Kidney epithelial cell (primary cell): ENCODE measurements around the gene TMUB1. TPM values are rescaled to one million over a fixed set of nuclear protein-coding genes. Genes with fewer than 3 reads are reported as not detected.

Experiments
- DNase-seq: peaks from one replicate; pipeline ENCODE4 v3.0.0-alpha.2; 2010; ENCODE audit warnings: low read depth
- H3K27me3 ChIP-seq: 2 replicates; pipeline ENCODE4 v1.6.0; 2011; ENCODE audit warnings: low read length; ENCODE audit not compliant: control insufficient read depth, insufficient read depth
- H3K36me3 ChIP-seq: 2 replicates; pipeline ENCODE4 v1.5.1; 2011; ENCODE audit warnings: low read length; ENCODE audit not compliant: control insufficient read depth, insufficient read depth
- H3K4me3 ChIP-seq: 2 replicates; pipeline ENCODE4 v1.5.1; 2011; ENCODE audit warnings: low read depth, mild to moderate bottlenecking, control low read depth, low read length
- total RNA-seq: library from RNA; depleted of rRNA; stranded (reverse); fragments of >200 nt; gene quantifications from 2 replicates; pipeline ENCODE4 v1.2.3, GENCODE V29; 2015
- TF ChIP-seq, protein P1 (sequence below): IDR thresholded peaks from 2 replicates; pipeline ENCODE4 v1.5.1; 2011; ENCODE audit warnings: mild to moderate bottlenecking, moderate library complexity, low read length, control low read depth, inconsistent platforms; ENCODE audit not compliant: insufficient read depth, poor library complexity, severe bottlenecking

TMUB1 gene
- total RNA-seq, 1 donor from 2014 or later, result 46.3 TPM

DNA sequence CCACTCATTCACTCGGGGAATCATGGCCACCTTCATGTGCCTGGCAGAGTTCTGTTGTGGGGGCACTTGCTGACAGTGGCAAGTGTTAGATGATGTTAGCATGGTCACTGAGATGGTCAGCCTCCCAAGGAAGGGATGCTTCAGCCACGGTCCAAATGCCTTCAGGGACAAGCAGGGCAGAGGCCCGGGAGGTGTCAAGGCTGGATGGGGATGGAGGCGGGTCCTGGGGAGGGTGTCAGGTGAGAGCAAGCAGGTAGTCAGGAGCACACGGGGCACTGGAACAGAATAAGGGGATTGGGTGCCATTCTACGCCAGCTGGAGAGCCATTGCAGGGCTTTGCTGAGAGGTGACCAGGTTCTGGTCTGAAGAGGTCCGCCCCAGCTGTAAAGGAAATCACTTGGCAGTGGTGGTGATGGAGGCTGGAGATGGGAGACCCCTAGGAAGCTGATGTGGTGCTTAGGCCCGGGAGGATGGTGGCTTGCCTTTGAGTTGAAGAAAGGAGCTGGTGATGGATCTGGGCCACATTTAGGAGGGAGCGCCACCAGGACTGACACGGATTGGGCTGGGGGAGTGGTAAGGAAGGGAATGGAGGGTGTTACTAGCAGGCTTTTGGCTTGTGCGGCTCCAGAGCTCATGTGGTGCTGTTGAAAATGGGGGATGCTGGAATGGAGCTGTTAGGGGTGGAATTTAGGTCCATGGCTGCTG is 27.1 kb upstream of the TMUB1 start:
- no peak for DNase-seq
- TF ChIP-seq, protein P1, sequence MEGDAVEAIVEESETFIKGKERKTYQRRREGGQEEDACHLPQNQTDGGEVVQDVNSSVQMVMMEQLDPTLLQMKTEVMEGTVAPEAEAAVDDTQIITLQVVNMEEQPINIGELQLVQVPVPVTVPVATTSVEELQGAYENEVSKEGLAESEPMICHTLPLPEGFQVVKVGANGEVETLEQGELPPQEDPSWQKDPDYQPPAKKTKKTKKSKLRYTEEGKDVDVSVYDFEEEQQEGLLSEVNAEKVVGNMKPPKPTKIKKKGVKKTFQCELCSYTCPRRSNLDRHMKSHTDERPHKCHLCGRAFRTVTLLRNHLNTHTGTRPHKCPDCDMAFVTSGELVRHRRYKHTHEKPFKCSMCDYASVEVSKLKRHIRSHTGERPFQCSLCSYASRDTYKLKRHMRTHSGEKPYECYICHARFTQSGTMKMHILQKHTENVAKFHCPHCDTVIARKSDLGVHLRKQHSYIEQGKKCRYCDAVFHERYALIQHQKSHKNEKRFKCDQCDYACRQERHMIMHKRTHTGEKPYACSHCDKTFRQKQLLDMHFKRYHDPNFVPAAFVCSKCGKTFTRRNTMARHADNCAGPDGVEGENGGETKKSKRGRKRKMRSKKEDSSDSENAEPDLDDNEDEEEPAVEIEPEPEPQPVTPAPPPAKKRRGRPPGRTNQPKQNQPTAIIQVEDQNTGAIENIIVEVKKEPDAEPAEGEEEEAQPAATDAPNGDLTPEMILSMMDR, result no peak
- H3K27me3 ChIP-seq, result no peaks in the 10 kb centered on the region
- no peaks in the 10 kb centered on the region for H3K36me3 ChIP-seq
- H3K4me3 ChIP-seq, result no peak overlapping the region

DNA sequence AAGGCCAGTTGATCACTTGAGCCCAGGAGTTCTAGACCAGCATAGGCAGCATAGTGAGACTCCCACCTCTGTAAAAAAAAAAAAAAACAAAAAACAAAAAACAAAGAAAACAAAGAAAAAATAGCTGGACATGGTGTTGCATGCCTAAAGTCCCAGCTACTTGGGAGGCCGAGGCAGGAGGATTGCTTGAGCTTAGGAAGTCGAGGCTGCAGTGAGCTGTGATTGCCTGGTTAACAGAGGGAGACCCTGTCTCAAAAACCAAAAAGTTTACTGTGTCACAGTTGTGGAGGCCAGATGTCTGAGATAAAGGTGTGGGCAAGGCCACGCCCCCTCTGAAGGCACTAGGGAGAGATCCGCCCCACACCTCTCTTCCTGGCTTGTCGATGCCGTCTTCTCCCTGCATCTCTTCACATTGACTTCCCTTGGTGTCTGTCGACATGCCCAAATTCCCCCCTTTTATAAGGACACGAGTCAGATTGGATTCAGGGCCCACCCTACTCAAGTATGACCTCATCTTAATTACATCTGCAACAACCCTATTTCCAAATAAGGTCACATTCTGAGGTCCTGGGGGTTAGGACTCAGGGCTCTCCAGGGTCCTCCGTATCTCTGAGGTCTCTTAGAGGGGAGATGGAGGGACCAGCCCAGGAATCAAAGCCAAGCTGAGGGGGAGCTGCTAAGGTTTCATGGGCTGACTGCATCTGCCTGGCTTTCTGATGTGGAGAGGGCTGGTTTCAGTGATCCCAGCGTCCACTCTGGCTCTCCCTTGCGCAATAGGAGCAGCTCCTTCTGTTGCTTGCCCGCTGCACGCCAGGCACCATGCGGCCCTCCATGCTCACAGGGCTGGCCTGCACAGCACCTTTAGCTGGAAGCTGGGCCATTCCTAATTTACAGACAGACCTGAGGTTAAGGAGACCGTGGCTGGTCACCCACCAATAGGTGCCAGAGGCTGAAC is 26.1 kb upstream of the TMUB1 start:
- no peak for DNase-seq
- Histone ChIP-seq H3K36me3 (no peaks in the 10 kb centered on the region), H3K27me3 (no peaks in the 10 kb centered on the region), H3K4me3 (no peak overlapping the region)
- TF ChIP-seq, protein P1, result no peak

DNA sequence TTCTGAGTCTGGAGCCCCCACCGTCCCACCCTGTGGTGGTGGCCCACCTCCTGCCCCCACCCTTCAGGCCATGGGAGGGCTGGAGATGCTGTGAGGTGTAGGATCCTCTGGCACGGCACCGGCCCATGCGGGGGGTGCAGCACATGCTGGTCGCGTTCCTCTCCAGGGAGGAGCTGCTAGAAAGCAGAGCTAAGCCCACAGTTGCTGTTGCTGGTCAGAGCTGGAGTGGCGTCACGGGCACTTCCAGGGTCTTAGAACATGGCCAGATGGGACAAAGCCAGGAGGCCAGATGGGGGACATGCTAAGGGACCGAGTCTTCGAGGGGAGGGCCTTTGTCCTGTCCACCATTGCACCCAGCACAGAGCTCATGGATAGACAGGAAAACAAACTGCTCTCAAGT is 24.6 kb upstream of the TMUB1 start:
- no peak for DNase-seq
- TF ChIP-seq, protein P1, result no peak
- no peaks in the 10 kb centered on the region for H3K36me3 ChIP-seq
- no peaks in the 10 kb centered on the region for H3K27me3 ChIP-seq
- no peak overlapping the region for H3K4me3 ChIP-seq

DNA sequence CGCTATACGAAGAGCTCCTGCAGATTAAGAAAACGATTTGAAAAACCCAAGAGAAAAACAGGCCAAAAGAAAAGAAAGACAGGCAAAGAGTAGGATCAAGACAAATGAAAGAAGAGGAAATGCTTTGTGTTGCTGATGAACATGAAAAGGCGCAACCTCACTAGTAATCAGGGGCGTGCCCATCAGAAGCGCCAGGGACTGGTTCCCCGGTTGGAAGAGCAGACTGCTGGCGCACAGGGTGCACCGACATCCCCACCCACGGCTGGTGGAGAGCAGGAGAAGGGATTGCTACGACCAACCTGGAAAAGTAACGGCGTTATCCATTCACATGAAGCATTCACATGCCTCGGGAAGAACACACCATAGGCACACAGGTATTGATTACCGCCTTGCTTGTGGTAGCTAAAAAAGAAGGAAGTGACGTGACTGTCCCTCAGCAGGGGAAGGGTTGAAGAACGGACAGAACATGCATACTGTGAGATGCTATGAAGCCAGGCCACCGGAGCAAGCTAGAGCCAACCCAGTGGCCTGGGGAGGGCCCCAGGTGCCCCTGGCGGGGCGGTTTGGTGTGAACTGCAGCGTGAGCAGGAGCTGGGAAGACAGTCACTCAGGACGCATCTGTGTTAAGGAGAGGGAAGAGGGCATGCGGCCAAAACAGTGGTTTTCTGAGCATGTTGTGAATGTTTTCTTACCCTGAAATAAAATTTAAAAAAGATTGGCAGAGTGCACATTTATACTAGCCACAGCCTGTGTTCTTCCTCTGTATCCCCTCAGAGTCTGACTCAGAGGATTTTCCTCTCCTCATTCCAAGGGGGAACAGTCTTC is 21.3 kb upstream of the TMUB1 start:
- Histone ChIP-seq H3K27me3 (no peaks in the 10 kb centered on the region), H3K4me3 (no peak overlapping the region), H3K36me3 (no peaks in the 10 kb centered on the region)
- TF ChIP-seq, protein P1, result no peak
- DNase-seq, result no peak

DNA sequence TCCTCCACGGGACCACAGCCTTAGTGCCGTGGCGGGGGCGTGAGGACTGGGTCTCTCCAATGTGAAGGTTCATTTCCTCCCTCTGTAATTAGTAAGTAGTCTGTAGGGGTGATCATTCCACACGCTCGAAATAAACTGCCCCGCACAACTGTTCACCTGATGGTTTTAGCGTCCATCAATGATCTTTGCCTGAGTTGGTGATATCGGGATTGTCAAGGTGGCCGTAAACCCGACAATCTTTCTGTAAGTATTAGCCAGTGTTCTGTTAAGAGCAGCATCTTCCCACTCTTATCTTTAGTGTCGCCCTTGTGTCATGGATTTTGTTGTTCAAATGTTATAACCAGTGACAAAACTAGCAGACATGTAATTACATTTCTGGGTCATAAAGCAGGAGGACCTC is 20.7 kb upstream of the TMUB1 start:
- no peak overlapping the region for H3K4me3 ChIP-seq
- TF ChIP-seq, protein P1, result no peak
- DNase-seq, result no peak
- no peaks in the 10 kb centered on the region for H3K27me3 ChIP-seq
- H3K36me3 ChIP-seq, result no peaks in the 10 kb centered on the region
